Stimulated activated CD8-positive, alpha-beta memory T cell treated with anti-CD3 and anti-CD28 coated beads, Interleukin-4, amount 100 ng/mL, for 1 hour (primary cell): ENCODE results near the gene NAIF1.
"Not testable (repeated sequence)": the region's sequence is repeated elsewhere in the genome, so short reads cannot be mapped to it uniquely, and the experiment has no call there.

Experiments
- DNase-seq, 2 donors: peaks; one replicate each; pipeline ENCODE4 v3.0.0-alpha.2; 2020; ENCODE audit warnings: low read depth in 2 of 2, low spot score in 1 of 2

NAIF1 gene

GRCh38 chr9:128062279-128062678 lies 4.8 kb downstream of the NAIF1 start:
- DNase-seq: no peak

- DNase-seq: no peak
Observed at GRCh38 chr9:128061275-128061960, 5.7 kb downstream of the NAIF1 start.

GRCh38 chr9:128059365-128059983 lies 7.6 kb downstream of the NAIF1 start:
- no peak for DNase-seq

- no peak for DNase-seq
Observed at GRCh38 chr9:128057724-128058409, 9.3 kb downstream of the NAIF1 start.

- no peak for DNase-seq
Observed at GRCh38 chr9:128056887-128057723, 10.0 kb downstream of the NAIF1 start.

GRCh38 chr9:128056086-128056485 lies 11.0 kb downstream of the NAIF1 start:
- DNase-seq: no peak

GRCh38 chr9:128055344-128056040 lies 11.6 kb downstream of the NAIF1 start:
- no peak for DNase-seq

GRCh38 chr9:128054087-128054486 lies 13.0 kb downstream of the NAIF1 start:
- DNase-seq: no peak

- DNase-seq: no peak
Observed at GRCh38 chr9:128053560-128053959, 13.6 kb downstream of the NAIF1 start.

GRCh38 chr9:128051932-128052709 lies 15.0 kb downstream of the NAIF1 start:
- no peak for DNase-seq

GRCh38 chr9:128049843-128050242 lies 17.3 kb downstream of the NAIF1 start:
- DNase-seq: no peak

GRCh38 chr9:128048663-128049062 lies 18.5 kb downstream of the NAIF1 start:
- no peak for DNase-seq

- no peak for DNase-seq
Observed at GRCh38 chr9:128047231-128047630, 19.9 kb downstream of the NAIF1 start.

- DNase-seq: no peak
Observed at GRCh38 chr9:128045831-128046230, 21.3 kb downstream of the NAIF1 start.

- DNase-seq: not testable (repeated sequence)
Observed at GRCh38 chr9:128045409-128045808, 21.7 kb downstream of the NAIF1 start.

- DNase-seq: no peak
Observed at GRCh38 chr9:128043467-128043868, 23.7 kb downstream of the NAIF1 start.

GRCh38 chr9:128042043-128042442 lies 25.1 kb downstream of the NAIF1 start:
- no peak for DNase-seq

GRCh38 chr9:128040783-128041182 lies 26.3 kb downstream of the NAIF1 start:
- not testable (repeated sequence) for DNase-seq

GRCh38 chr9:128036522-128036921 lies 30.6 kb downstream of the NAIF1 start:
- DNase-seq: not testable (repeated sequence)
